Chondrocyte (in vitro differentiated cells): ENCODE measurements around the gene CEP85. TPM values are rescaled to one million over a fixed set of nuclear protein-coding genes. Genes with fewer than 3 reads are reported as not detected.
"Not testable (repeated sequence)": the region's sequence is repeated elsewhere in the genome, so short reads cannot be mapped to it uniquely, and the experiment has no call there.

ENCODE experiments used
- DNase-seq: peaks from one replicate; pipeline ENCODE4 v3.0.0; 2021; ENCODE audit warnings: mixed read lengths, low spot score
- H3K27ac Mint-ChIP-seq: one replicate; pipeline ENCODE4 v1.8.0; 2021; ENCODE audit warnings: mild to moderate bottlenecking, moderate library complexity, mixed read lengths; ENCODE audit not compliant: unreplicated experiment
- H3K27me3 Mint-ChIP-seq: 2 replicates; pipeline ENCODE4 v1.8.0; 2021; ENCODE audit warnings: low read depth, mixed read lengths
- H3K36me3 Mint-ChIP-seq: 2 replicates; pipeline ENCODE4 v1.8.0; 2021; ENCODE audit warnings: low read depth, mixed read lengths
- H3K4me1 Mint-ChIP-seq: 2 replicates; pipeline ENCODE4 v1.8.0; 2021; ENCODE audit warnings: low read depth, mild to moderate bottlenecking, mixed read lengths
- H3K4me3 Mint-ChIP-seq: one replicate; pipeline ENCODE4 v1.8.0; 2021; ENCODE audit warnings: mild to moderate bottlenecking, moderate library complexity, mixed read lengths; ENCODE audit not compliant: unreplicated experiment
- H3K9me3 Mint-ChIP-seq: 2 replicates; pipeline ENCODE4 v1.8.0; 2021; ENCODE audit warnings: low read depth, mixed read lengths
- CTCF ChIP-seq: fragments of 200-600 bp; sonication (generic); IDR thresholded peaks from 2 replicates; pipeline ENCODE4 v1.5.0; 2021; ENCODE audit warnings: antibody characterized with exemption, mild to moderate bottlenecking, moderate library complexity
- total RNA-seq: library from RNA; stranded (reverse); gene quantifications from 3 replicates; pipeline ENCODE4 v1.2.1, GENCODE V29; 2021

The CEP85 gene
- total RNA-seq, 1 donor from 2014 or later: 13.1 TPM

GRCh38 chr1:26306290-26307229 is 72.6 kb downstream of the CEP85 start, which contains the start of gene UBXN11:
TSS of gene UBXN11 (minus strand) at chr1:26306636. CDS start at chr1:26302883, 3,753 bp downstream.
- Mint-ChIP-seq H3K27me3 (no peaks in the 10 kb centered on the region), H3K4me1 (peaks cover 20% of the 10 kb centered on the region), H3K27ac (peak within 1 kb of the TSS; percentile 81), H3K4me3 (peak within 1 kb of the TSS; percentile 98), H3K9me3 (no peaks in the 10 kb centered on the region), H3K36me3 (no peaks in the 10 kb centered on the region)
- DNase-seq: no peak
- peak; percentile 33 for TF ChIP-seq CTCF

GRCh38 chr1:26307363-26307781 is 73.4 kb downstream of the CEP85 start:
- no peak for DNase-seq
- no peak for TF ChIP-seq CTCF
- Mint-ChIP-seq H3K4me1 (peaks cover 19% of the 10 kb centered on the region), H3K27ac (no peak overlapping the region), H3K36me3 (no peaks in the 10 kb centered on the region), H3K9me3 (no peaks in the 10 kb centered on the region), H3K27me3 (peaks cover 5% of the 10 kb centered on the region), H3K4me3 (peak overlapping the region; percentile 35)

GRCh38 chr1:26307966-26308899 is 74.2 kb downstream of the CEP85 start:
- H3K36me3 Mint-ChIP-seq, H3K27ac Mint-ChIP-seq, H3K9me3 Mint-ChIP-seq, H3K27me3 Mint-ChIP-seq, H3K4me3 Mint-ChIP-seq, DNase-seq: not testable (repeated sequence)
- peaks cover 11% of the 10 kb centered on the region for H3K4me1 Mint-ChIP-seq

DNA sequence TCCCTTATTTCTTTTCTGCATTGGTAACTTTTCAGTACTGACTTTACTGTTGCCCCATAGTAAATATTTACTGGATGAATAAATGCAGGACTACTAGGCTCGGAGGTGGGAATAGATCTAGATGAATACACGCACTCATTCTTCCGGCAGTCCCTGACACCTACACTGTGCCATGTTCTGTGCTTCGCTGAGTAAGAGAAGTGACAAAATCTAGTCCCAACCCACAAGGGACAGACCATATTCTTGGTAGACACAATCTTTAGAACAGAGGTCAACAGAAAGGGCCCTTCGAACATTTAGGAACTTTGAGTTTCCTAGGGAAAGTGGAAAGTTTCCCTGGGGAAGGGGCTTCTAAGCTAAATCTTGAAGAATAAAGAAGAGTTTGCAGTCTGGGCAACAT is 80.5 kb downstream of the CEP85 start:
- no peaks in the 10 kb centered on the region for H3K9me3 Mint-ChIP-seq
- peaks cover 12% of the 10 kb centered on the region for H3K27me3 Mint-ChIP-seq
- no peaks in the 10 kb centered on the region for H3K4me1 Mint-ChIP-seq
- H3K36me3 Mint-ChIP-seq: no peaks in the 10 kb centered on the region
- no peak for DNase-seq
- no peak overlapping the region for H3K4me3 Mint-ChIP-seq
- H3K27ac Mint-ChIP-seq: no peak overlapping the region
- no peak for TF ChIP-seq CTCF

GRCh38 chr1:26315874-26316850 is 82.2 kb downstream of the CEP85 start:
- Mint-ChIP-seq H3K36me3 (no peaks in the 10 kb centered on the region), H3K9me3 (no peaks in the 10 kb centered on the region), H3K27me3 (peaks cover 12% of the 10 kb centered on the region), H3K4me1 (peaks cover 2% of the 10 kb centered on the region), H3K27ac (no peak overlapping the region), H3K4me3 (no peak overlapping the region)
- TF ChIP-seq CTCF: no peak
- no peak for DNase-seq
